Esophagus muscularis mucosa (tissue), 2 donors: ENCODE measurements around the gene RGL3.

Experiments
- POLR2A ChIP-seq: fragments of 450-650 bp; IDR thresholded peaks from one replicate; pipeline ENCODE4 v1.6.1; 2017; ENCODE audit warnings: antibody characterized with exemption, moderate library complexity, mild to moderate bottlenecking, low read depth
- POLR2AphosphoS5 ChIP-seq, 2 donors: sonication (generic); formaldehyde crosslinking; IDR thresholded peaks; one replicate each; pipeline ENCODE4 v1.6.1; 2017; ENCODE audit warnings: antibody characterized with exemption in 2 of 2

- TF ChIP-seq POLR2AphosphoS5 (IDR thresholded peaks at IDR 0.05), result no peak
- no peak for TF ChIP-seq POLR2A
These were observed 69.9 kb downstream of the RGL3 start for GRCh38 chr19:11349171-11349570.
